Esophagus squamous epithelium (tissue), 4 donors: ENCODE measurements around the gene DYNC1I1.

Experiments used
- CTCF ChIP-seq, 6 experiments: fragments of 450-650 bp in 4 of 6; fragments of 200-600 bp in 2 of 6; sonication (generic) in 2 of 6; IDR thresholded peaks; one replicate each; pipeline ENCODE4 v1.5.1; 2016 to 2019; ENCODE audit warnings: antibody characterized with exemption in 6 of 6, mild to moderate bottlenecking in 4 of 6, moderate library complexity in 4 of 6
- POLR2A ChIP-seq, 4 donors: fragments of 450-650 bp; IDR thresholded peaks; one replicate each; pipeline ENCODE4 v1.6.1; 2017; ENCODE audit warnings: antibody characterized with exemption in 4 of 4, mild to moderate bottlenecking in 4 of 4, moderate library complexity in 3 of 4

DNA sequence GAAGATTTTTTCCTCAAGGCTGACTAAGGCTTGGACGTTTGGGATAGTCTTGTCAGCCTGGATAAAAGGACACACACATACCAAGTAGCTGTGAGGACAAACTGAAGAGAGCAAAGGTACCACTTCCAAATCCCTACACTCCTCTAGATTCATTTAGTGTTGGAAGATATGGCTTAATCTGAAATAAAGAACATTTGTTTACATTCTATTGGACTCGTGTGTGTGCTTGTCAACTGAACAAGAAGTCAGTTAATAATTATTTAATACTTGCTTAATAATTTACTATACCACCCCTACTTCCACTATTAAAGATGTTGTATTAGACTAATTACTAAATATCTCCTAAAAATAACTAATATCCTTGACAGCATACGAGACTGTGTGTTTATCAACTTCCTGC, 23.3 kb upstream of the DYNC1I1 start:
- TF ChIP-seq CTCF (IDR thresholded peaks at IDR 0.05): no peak
- TF ChIP-seq POLR2A (IDR thresholded peaks at IDR 0.05): no peak
